Esophagus squamous epithelium (tissue), 4 donors: ENCODE results near the gene CASS4.

ENCODE experiments used
- CTCF ChIP-seq, 6 experiments: fragments of 450-650 bp in 4 of 6; fragments of 200-600 bp in 2 of 6; sonication (generic) in 2 of 6; IDR thresholded peaks; one replicate each; pipeline ENCODE4 v1.5.1; 2016 to 2019; ENCODE audit warnings: antibody characterized with exemption in 6 of 6, mild to moderate bottlenecking in 4 of 6, moderate library complexity in 4 of 6
- POLR2A ChIP-seq, 4 donors: fragments of 450-650 bp; IDR thresholded peaks; one replicate each; pipeline ENCODE4 v1.6.1; 2017; ENCODE audit warnings: antibody characterized with exemption in 4 of 4, mild to moderate bottlenecking in 4 of 4, moderate library complexity in 3 of 4

- TF ChIP-seq CTCF (IDR thresholded peaks at IDR 0.05): no peak
- TF ChIP-seq POLR2A (IDR thresholded peaks at IDR 0.05): no peak
Measured at GRCh38 chr20:56467968-56468315, 55.9 kb downstream of the CASS4 start.
